Measurements from ENCODE around the gene RAB33A. TPM values are rescaled to one million over a fixed set of nuclear protein-coding genes. Genes with fewer than 3 reads are reported as not detected.

RAB33A gene
- total RNA-seq, 4 donors from 2014 or later = 1.5 to 3.0 (median 1.8) TPM; not detected in 1

DNA sequence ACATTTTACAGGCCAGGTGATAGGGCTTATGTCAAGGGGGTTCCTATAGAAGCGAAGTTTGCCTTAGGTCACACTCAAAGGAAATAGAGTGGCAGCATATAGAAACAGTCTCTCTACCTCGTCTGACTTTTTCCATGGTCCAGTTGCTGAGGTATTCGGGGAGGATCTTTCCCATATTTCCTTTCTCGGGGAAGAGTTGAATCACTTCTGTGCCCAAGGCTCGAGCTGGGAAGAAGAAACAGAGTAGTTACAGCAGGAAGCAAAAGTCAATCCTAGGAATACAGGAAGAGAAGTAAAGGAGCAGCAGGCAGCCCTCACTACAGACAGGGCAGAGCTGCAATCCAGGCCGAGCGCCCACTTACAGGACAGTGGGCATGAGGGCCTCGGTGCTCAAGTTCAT is 34.8 kb upstream of the RAB33A start:
- Histone ChIP-seq H3K4me3 (no peak overlapping the region), H3K36me3 (no peaks in the 10 kb centered on the region), H3K27me3 (no peaks in the 10 kb centered on the region), H3K27ac (no peak overlapping the region), H3K4me1 (no peaks in the 10 kb centered on the region), H3K9me3 (no peaks in the 10 kb centered on the region)
- no peak for DNase-seq
- intact Hi-C loops (cut with DNase I; ENCODE audit: low total_unique reads) = no loop called here
- TF ChIP-seq, protein P1, sequence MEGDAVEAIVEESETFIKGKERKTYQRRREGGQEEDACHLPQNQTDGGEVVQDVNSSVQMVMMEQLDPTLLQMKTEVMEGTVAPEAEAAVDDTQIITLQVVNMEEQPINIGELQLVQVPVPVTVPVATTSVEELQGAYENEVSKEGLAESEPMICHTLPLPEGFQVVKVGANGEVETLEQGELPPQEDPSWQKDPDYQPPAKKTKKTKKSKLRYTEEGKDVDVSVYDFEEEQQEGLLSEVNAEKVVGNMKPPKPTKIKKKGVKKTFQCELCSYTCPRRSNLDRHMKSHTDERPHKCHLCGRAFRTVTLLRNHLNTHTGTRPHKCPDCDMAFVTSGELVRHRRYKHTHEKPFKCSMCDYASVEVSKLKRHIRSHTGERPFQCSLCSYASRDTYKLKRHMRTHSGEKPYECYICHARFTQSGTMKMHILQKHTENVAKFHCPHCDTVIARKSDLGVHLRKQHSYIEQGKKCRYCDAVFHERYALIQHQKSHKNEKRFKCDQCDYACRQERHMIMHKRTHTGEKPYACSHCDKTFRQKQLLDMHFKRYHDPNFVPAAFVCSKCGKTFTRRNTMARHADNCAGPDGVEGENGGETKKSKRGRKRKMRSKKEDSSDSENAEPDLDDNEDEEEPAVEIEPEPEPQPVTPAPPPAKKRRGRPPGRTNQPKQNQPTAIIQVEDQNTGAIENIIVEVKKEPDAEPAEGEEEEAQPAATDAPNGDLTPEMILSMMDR (IDR thresholded peaks at IDR 0.05) = no peak
- no peak for TF ChIP-seq POLR2A (IDR thresholded peaks at IDR 0.05)

DNA sequence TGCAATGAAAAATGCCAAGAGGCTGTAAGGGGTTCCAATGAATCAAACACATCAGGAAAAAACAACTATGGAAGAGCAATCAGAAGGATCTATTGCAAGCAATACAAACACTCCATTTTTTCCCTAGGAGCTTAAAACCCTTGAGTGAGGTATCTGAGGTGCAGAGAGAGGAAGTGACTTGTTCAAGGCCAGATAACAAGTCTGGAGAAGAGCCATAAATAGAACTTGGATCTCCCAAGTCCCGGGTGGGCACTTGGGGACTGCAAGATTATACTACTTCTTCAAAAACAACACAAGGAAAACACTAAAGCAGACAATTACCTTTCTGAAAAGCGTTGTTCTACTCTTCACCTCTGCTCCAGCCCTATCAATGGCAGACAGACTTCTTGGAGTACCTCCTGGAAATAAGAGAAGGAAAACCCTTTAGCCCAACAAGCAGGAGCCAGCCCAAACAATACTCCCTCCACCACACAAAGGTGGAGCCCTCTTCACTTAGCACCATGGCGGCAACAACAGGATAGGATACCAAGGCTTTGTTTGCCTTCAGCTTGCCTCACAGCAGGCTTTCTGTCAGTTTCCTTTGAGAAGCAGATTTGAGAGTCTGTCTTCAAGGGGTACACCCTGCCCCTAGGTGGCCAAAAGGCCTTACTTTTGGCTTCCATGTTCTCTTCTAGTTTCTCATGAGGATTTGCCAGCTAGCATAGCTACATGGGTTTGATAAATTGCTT is 32.1 kb upstream of the RAB33A start:
- H3K27ac ChIP-seq = no peak overlapping the region
- TF ChIP-seq, protein P1 (IDR thresholded peaks at IDR 0.05) = no peak
- TF ChIP-seq POLR2A (IDR thresholded peaks at IDR 0.05) = no peak
- intact Hi-C loops (cut with DNase I; ENCODE audit: low total_unique reads) = no loop called here
- no peaks in the 10 kb centered on the region for H3K27me3 ChIP-seq
- DNase-seq = no peak
- no peak overlapping the region for H3K4me3 ChIP-seq
- H3K9me3 ChIP-seq = no peaks in the 10 kb centered on the region
- H3K4me1 ChIP-seq = no peaks in the 10 kb centered on the region
- H3K36me3 ChIP-seq = no peaks in the 10 kb centered on the region

DNA sequence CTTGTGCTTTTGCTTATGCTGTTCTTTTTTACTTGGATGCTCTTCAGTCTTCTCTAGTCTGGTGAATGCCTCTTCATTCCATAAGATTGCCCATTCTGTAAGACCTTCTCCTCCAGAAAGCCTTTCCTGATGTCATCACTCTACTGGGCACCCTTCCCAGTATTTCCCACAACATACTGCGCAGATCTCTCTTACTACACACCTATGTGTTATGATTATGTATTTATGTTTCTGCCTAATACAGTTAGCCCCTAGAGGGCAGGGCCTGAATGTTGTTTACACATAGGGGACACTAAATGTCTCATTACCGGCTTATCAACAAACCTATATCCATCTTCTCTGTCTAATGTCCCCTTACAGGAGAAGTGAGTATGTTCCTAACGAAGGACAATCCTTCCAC is 27.3 kb upstream of the RAB33A start:
- Histone ChIP-seq H3K4me1 (no peaks in the 10 kb centered on the region), H3K27me3 (no peaks in the 10 kb centered on the region), H3K4me3 (no peak overlapping the region), H3K36me3 (no peaks in the 10 kb centered on the region), H3K27ac (no peak overlapping the region), H3K9me3 (no peaks in the 10 kb centered on the region)
- intact Hi-C loops (cut with DNase I; ENCODE audit: low total_unique reads) = no loop called here
- no peak for DNase-seq
- TF ChIP-seq POLR2A (IDR thresholded peaks at IDR 0.05) = no peak
- TF ChIP-seq, protein P1 (IDR thresholded peaks at IDR 0.05) = no peak

DNA sequence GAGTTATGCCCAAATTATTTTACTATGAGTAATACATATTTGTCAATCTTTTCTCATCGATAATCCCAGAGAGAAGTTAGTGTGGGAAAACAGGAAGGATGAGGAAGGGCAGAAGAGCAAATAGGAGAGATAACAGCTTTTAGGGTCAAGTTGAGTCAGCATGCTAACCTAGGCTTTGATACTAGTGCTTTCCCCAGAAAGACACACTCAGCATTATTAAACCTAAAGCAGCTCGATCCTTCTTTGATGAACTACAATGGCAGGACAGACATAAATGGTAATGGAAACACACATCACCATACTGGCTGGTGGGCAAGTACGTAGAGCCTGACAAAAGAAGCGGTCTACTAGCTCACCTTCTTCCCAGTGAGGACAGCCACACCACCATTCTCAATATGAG is 26.6 kb upstream of the RAB33A start:
- Histone ChIP-seq H3K36me3 (no peaks in the 10 kb centered on the region), H3K27me3 (no peaks in the 10 kb centered on the region)
- TF ChIP-seq, protein P1 (IDR thresholded peaks at IDR 0.05) = no peak
- TF ChIP-seq POLR2A (IDR thresholded peaks at IDR 0.05) = no peak

DNA sequence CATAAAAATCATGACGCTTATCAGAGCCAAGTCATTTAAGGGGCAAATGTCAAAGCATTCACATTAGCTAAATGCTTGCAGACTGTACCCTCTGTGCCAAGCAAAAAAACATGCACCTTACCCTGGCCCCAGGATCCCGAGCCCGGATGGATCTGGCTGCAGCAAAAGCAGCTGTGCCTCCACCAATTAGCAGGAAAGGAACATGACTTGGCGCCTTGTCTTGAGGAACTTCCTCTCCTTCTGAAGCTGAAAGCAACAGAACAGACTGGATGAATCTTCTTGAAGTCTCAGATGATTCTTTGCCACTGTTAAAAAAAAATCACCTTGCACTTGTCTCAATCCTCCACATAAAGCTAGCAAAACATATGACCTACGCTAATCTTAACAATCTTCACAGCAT is 24.1 kb upstream of the RAB33A start:
- intact Hi-C loops (cut with DNase I; ENCODE audit: low total_unique reads) = no loop called here
- Histone ChIP-seq H3K27me3 (no peaks in the 10 kb centered on the region), H3K4me3 (no peak overlapping the region), H3K36me3 (no peaks in the 10 kb centered on the region), H3K27ac (no peak overlapping the region), H3K9me3 (no peaks in the 10 kb centered on the region), H3K4me1 (no peaks in the 10 kb centered on the region)
- TF ChIP-seq, protein P1 (IDR thresholded peaks at IDR 0.05) = no peak
- no peak for TF ChIP-seq POLR2A (IDR thresholded peaks at IDR 0.05)
- no peak for DNase-seq

More for the DNA sequence above, 26.6 kb upstream of the RAB33A start:
- no peaks in the 10 kb centered on the region for H3K9me3 ChIP-seq
- H3K4me3 ChIP-seq = no peak overlapping the region
- no peak for DNase-seq
- H3K4me1 ChIP-seq = no peaks in the 10 kb centered on the region
- H3K27ac ChIP-seq = no peak overlapping the region
- intact Hi-C loops (cut with DNase I; ENCODE audit: low total_unique reads) = no loop called here
